NCI-H1694 (cell line): ENCODE measurements around the gene CCP110.
"Not testable (repeated sequence)": the region's sequence is repeated elsewhere in the genome, so short reads cannot be mapped to it uniquely, and the experiment has no call there.

Source experiments
- DNase-seq: peaks from one replicate; lab custom pipeline; 2025; lab: John Stamatoyannopoulos, UW

CCP110 gene

DNA sequence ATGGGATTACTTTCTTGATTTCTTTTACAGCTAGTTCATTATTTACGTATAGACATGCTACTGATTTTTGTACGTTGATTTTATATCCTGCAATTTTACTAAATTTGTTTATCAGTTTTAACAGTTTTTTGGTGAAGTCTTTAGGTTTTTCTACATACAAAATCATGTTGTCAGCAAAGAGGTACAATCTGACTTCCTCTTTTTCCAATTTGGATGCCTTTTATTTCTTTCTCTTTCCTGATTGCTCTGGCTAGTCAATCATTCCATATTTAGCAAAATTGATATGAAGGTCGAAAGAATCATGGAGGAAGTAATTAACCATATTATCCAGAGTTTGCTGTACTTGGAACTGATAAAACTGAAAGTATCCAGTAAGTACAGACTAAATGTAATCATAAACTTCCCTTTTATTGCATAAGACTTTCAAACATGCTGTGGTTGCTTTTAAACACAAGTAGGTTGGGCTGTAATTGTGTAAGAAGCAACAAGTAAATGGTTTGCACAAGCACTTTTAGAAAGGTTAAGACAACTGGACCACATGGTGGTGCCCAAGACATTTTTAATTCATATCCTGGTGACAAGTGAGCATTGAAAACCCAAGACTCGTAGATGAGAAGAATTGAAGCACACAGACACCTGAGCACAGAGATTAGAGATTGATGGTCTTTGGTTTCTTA, 10.2 kb upstream of the CCP110 start:
- DNase-seq, result no peak

DNA sequence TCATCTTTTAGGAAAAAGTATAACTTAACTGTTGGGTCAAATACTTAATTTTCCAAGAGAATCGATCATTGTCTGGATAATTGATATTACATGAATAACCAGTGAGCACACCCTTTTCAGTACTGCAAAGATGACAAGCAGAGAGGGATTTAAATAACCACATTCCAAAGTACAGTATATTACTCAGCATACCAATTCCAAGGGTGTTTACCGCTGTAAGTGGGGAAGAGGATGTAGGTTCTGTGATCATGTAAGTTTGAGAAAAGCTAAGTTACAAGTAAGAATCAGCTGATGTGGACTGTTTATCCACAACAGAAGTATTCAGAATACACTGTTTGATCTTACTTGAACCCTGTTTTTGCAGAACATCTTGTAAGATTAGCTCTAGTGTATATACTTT, 8.0 kb upstream of the CCP110 start:
- DNase-seq, result no peak

DNA sequence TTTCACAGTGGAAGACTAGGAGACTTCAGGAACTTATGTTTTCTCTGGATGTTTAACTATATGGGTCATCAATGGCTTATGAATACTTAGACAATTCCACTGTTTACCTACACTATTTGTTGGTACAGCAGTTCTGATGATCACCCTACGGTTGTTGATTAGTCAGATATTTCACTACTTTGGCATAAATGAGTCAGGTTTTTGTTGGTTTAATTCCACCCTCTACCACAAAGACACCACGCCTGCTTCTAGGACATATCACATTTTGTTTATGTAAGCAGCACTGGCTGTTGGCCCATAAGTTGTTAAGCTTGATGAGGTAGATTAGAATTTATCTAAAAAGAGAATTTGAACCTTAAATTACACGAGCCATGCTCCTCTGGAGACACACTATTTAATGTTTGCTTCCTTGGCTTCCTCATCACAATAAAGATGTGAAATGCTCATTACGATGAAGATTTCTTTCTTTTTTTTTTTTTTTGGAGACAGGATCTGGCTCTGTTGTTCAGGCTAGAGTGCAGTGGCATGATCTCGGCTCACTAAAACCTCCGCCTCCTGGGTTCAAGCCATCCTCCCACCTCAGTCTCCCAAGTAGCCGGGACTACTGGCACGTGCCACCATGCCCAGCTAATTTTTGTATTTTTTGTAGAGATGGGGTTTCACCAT, 6.2 kb upstream of the CCP110 start:
- no peak for DNase-seq

DNA sequence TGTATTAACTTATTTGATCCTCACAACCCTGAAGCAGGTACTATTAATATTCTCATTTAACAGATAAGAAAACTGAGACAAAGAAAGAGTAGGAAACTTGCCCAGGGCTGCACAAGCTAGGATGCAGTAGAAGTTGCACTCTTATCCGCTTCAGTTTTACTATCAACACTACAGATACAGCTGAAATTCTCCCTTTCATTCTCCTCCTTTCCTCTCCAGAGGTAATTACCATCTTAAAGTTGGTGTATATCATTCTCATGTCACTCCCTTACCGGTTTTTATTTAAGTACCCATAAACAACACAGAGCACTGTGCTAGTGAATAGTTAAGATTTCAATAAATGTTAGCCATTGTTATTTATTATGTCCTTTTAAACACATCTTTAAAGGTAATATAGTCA, 5.4 kb upstream of the CCP110 start:
- no peak for DNase-seq

DNA sequence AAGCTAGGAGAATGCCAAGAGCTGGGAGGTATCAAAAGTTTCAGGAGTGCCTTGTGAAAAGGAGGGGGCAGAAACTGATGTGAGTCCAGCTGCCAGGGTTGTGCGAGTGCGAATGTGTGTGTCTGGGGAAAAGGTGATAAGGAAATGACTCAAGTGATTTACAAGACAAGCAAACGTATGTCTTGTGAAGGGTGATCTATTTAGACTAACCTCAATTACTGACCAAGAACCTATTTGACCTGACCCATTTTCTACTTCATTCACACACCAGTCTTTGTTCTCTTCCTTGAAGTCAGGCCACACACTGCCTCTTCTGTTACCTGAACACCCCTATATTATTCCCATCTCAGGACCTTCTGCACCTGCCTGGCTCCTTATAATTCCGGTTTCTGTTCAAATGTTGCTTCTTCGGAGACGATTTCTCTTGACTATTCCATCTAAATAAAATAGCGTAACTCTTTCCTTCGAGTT, 2.8 kb upstream of the CCP110 start:
- DNase-seq, result no peak

DNA sequence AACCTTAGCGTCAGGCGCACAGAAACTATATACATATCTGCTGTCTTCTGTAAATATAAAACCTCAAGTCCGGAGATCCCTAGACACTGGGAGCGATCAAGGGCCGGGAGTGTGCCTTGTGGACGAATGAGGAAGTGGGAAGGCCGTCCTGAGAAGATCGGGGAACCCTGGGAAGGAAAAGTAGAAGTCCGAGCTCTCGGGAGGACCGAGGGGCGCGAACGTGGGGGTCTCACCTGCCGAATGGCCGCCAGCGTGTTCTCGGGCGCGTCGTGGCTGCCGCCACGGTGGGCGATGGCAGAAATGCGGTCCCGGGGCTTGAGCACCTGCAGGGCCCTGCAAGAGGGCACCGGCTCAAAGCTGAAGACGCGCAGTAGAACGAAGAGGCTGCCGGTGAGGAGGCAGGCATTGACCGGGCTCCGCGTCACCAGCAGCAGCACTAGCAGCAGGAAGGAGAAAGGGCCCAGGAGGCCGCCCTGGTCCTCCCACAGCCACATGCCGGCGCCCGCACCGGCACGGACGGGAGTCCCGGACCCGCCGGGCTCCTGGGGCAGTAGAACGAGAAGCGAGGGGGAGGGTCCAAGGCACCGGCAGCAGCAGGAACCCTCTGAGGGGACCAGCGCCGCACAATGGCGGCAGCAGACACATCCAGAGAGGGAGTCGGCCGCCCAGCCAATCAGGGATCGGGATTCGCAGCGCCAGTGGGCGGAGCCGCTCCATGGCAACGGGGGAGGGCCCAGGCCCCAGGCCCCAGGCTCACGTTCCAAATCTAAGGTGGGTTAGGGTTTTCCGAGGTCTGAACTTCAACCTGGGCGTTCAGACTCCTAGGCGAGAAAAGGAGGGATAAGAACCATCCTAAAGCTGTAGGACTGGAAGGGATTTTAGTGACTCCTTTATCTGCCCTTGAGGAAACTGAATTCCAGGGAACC, 2.0 kb upstream of the CCP110 start, which contains the start of gene GDE1:
GDE1 (minus strand) TSS at position 628 of the 926 bp plus-strand sequence; CDS start at position 494, 134 bp downstream.
- DNase-seq, result peak; percentile 81

DNA sequence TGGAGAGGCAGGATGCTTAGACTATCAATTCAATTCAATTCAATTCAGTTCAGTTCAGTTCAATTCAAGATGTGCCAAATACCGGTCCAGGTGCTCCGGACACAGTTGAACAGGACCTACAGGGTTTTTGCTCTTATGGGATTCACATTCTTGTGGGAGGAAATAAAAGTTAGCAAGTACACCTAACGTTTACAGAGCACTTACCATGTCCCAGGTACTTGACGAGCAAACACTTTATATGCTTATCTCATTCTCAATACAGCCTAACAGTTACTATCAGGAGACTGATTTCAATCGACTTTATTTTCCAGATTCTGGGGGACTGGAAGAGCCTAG, 1.4 kb upstream of the CCP110 start:
- DNase-seq, result no peak

DNA sequence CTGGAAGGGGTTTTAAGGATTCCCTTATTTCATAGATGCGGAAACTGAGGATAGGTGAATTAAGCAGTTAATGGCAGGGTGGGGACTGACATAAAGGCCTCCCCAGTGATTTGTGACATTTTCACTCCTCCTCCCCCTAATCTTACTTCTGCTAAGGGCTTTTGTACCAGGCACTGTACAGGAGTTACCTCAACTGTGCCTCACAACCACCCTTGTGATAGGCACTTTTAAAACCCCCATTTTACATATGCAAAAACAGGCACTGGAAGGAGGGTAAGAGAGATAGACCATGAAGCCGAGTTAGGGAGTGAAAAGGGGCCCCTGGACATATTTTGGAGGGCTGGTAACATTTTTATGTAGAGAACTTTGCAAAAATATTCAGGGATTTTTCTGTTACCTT, 982 bp upstream of the CCP110 start:
- no peak for DNase-seq

DNA sequence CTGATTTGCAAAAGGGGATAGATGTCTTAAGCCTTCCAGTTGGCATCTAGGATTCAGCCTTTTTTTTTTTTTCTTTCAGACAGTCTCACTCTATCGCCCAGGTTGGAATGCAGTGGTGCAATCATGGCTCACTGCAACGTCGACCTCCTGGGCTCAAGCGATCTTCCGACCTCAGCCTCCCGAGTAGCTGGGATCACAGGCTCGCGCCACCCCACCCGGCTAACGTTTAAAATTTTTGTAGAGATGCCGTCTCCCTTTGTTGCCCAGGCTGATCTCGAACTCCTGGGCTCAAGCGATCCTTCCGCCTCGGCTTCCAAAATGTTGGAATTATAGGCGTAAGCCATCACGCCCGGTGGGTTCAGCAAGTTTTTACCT, 571 bp upstream of the CCP110 start:
- no peak for DNase-seq

DNA sequence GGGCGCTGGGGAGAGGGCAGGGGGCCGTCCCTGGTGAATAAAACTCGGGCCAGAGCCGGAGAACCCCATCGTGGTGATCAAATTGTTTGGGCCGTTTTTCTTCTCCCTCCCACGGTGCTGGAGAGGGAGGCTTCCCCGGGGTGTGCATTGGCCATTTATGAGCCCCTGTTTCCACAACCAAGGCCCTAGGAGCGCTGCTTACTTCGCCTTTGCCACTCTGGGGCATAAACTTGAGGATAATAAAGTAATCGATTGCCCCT, 544 bp downstream of the CCP110 start:
- DNase-seq, result no peak

DNA sequence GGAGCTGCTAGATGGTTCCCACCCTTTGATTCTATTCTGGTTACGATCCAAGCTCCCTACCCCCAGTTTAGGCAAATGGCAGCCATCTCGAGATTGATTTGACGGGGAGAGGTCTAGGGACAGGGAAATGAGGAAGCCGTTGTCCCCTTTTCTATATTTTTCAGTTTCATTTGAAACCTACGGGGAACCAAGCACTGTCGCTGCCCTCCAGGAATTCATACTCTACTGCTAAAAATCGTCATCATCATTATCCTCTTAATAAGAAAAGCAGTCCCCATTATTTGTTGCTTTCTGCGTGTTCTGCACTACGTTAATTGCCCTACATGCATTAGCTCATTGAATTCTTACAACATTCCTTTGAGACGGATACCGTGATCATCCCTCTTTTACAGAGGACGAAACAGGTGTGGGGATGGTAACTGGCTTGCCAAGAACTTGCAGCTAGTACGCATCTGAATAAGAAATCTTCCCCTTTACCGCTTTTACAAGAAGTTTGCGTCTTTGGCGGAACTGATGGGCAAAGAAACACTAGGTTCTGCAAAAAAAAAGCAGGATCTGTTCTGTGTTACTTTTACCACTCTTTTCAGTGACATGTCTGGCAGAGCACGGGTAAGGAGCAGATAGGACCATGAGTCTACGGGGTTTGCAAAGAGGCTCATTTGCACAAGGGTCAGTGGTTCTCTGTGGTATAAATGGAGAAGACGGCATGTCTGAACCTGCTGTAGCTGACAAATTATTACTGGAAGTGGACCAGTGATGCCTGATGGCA, 1.1 kb downstream of the CCP110 start:
- no peak for DNase-seq

DNA sequence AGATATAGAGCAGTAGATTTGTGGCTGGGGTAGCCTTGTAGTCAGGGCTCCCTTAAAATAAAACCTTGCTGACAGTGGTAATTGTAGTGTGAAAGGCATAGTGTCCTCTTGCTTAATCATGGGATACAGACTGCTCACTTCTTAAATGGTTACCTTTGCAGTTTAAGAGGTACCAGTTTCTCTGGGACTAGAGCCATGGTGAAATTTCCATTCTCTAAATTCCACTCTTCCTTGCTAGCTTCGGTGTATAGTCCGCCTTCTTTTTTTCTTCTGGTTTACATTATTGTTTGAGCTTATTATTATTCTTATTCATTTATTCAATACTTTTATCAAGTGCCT, 1.6 kb downstream of the CCP110 start:
- no peak for DNase-seq

DNA sequence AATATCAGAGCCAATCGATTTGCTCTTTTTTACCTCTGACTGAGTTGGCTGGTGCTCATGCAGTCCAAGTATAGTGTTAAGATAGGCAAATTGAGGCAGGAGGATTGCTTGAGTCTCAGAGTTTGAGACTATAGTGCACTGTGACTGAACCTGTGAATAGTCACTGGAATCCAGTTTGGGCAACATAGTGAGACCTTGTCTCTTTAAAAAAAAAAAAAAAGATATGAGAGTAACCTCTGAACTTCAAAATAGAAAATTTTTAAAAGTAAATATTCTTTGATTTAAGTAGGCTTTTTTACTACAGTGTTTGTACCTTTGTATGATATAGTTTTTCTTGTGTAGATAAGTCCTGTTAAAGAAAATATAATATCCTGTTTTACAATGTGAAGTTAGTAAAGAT, 3.4 kb downstream of the CCP110 start:
- no peak for DNase-seq

DNA sequence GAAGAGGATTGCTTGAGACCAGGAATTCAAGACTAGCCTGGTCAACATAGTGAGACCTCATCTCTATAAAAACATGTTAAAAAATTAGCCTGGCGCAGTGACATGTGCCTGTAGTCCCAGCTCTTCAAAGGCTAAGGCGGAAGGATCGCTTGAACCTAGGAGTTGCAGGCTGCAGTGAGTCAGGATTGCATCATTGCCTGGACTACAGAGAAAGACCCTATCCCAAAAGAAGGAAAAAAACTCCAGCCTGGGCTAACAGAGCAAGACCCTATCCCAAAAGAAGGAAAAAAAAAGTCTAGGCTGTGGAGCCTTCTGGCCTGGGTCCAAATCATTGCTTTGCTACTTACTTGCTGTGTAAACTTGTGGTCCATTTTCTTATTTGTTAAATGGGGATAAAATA, 4.9 kb downstream of the CCP110 start:
- no peak for DNase-seq

DNA sequence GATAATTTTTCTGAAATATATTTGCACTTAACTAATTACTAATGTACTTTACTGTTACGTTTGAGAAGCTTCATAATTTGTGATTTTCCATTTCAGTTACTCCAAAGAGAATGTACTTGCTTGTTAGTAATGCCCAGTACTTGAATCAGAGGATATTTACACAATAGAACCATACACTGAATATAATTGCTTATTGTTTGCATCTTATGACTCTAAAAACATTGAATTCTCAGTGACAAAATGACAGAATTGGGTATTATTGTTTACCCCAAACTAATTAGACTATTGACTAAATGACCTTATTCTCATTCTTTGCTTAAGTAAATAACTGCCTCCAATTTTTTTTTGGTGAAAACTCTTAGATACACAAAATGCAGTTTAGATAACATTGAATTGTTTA, 8.9 kb downstream of the CCP110 start:
- no peak for DNase-seq

DNA sequence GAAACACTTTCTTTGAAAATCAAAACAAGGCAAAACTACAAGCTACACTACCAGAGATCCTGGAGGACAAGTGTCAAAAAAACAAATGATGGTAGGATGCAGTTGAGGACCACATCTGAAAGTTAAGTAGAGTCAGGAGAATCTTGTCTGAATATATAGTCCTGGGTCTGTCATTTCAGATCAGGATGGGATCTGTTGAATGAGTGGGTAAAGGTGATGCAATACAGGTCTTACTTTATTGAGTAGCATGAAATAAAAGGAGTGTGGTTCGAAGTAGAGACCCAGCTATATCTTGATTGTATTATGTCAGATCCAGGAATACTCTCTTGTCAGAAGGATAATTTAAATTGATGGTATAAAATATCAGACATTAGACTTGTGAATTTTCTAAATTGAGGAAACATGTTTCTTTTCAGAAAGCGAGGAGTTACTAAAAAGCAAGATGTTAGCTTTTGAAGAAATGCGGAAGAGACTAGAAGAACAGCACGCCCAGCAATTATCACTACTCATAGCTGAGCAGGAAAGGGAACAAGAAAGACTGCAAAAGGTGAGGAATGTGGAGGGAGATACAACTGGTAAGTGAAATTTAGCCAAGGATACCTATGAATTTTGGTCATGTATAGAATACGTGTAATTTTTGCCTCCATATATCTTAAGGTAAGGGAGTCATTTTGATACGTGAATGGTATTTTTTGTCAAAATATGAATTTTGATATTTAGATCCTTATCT, 16.7 kb downstream of the CCP110 start:
- DNase-seq, result no peak

DNA sequence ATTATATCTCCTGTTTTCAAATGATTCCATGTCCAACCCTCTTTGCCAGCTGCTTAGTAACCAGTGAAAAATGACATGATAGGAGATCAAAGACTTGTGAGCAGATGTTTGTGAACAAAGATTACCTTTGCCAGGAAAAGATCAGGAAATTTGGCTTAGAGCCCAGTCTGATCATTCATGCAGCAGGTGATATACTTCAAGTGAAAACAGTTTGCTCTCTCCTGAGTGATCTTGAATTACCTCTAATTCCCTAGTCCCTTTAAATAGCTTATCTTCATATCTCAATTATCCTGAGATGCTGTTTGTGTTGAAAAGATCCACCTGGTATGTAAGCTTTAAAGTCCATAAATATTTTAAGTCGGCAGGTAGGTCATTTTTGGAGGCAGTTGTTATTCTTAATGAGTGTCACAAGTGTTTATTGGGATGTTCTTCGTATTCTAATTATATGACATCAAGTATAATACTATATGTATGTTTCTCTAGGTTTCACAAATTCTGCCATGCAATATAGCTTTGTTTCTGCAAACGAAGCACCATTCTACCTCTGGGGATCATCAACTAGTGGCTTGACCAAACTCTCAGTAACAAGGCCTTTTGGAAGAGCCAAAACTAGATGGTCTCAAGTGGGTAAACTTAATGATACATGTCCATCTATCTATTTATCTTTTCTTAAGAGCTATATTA, 18.5 kb downstream of the CCP110 start:
- DNase-seq, result peak; percentile 5

DNA sequence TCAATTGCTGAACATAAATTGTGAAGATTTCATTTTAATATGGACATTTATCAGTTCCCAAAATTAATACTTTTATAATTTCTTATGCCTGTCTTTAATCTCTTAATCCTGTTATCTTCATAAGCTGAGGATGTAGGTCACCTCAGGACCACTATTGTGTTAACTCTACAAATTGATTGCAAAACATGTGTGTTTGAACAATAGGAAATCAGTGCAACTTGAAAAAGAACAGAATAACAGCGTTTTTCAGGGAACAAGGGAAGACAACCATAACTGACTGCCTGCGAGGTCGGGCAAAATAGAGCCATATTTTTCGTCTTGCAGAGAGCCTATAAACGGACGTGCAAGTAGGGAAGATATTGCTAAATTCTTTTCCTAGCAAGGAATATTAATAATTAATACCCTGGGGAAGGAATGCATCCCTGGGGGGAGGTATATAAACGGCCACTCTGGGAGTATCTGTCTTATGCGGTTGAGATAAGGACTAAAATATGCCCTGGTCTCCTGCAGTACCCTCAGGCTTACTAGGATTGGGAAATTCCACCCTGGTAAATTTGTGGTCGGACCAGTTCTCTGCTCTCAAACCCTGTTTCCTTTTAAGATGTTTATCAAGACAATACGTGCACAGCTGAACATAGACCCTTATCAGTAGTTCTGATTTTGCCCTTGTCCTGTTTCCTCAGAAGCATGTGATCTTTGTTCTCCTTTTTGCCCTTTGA, 19.7 kb downstream of the CCP110 start:
- DNase-seq, result not testable (repeated sequence)

DNA sequence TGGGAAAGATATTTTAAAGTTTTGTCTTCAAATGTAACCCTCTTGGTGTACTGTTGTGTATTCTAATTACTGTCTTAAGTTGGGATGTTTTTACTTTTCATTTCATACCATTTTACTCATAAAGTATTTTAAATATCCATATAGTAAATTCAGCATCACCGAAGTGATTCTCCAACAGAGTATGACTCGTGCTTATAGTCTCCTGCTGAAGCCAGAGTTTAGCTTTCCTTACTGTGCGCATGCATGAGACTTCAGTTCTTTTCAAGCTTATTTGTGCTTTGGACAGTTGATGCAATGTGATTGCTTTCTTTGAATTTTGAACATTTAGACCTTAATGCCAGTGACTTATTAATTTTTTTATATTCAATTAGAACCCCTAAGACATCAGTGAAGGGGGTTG, 24.4 kb downstream of the CCP110 start:
- DNase-seq, result no peak

DNA sequence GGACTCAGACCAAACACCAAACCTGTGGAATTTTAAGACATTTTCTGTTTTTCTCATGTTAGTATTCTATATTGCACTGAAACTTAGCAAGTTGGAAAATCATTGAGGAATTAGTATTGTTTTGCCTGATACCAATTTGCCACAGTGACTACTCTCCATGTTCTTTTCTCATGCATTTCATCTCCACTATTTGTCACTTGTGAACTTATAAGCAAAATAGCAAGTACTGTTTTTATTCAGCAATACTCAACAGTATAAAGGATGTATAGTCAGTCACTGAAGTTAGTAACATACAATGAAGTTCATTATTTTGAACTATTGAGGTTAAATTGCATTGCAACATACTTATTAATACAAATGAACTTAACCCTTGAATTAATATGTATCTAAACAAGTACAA, 25.9 kb downstream of the CCP110 start:
- no peak for DNase-seq
